A549 treated with CpdA at 1 μM for 4 hours (cell line): Measurements from ENCODE around the gene ARHGAP27. TPM values are rescaled to one million over a fixed set of nuclear protein-coding genes. Genes with fewer than 3 reads are reported as not detected.

Experiments used
- total RNA-seq: library from RNA; stranded (reverse); fragments of 200-300 nt; extraction: Qiagen RNA extraction; gene quantifications from 5 replicates; pipeline ENCODE4 v1.2.3, GENCODE V29; 2022; ENCODE audit warnings: low read depth

Gene ARHGAP27, protein sequence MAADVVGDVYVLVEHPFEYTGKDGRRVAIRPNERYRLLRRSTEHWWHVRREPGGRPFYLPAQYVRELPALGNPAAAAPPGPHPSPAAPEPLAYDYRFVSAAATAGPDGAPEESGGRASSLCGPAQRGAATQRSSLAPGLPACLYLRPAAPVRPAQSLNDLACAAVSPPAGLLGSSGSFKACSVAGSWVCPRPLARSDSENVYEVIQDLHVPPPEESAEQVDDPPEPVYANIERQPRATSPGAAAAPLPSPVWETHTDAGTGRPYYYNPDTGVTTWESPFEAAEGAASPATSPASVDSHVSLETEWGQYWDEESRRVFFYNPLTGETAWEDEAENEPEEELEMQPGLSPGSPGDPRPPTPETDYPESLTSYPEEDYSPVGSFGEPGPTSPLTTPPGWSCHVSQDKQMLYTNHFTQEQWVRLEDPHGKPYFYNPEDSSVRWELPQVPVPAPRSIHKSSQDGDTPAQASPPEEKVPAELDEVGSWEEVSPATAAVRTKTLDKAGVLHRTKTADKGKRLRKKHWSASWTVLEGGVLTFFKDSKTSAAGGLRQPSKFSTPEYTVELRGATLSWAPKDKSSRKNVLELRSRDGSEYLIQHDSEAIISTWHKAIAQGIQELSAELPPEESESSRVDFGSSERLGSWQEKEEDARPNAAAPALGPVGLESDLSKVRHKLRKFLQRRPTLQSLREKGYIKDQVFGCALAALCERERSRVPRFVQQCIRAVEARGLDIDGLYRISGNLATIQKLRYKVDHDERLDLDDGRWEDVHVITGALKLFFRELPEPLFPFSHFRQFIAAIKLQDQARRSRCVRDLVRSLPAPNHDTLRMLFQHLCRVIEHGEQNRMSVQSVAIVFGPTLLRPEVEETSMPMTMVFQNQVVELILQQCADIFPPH
- 12.0 to 16.3 TPM (median 14.1 TPM) in 5 replicates for total RNA-seq

DNA sequence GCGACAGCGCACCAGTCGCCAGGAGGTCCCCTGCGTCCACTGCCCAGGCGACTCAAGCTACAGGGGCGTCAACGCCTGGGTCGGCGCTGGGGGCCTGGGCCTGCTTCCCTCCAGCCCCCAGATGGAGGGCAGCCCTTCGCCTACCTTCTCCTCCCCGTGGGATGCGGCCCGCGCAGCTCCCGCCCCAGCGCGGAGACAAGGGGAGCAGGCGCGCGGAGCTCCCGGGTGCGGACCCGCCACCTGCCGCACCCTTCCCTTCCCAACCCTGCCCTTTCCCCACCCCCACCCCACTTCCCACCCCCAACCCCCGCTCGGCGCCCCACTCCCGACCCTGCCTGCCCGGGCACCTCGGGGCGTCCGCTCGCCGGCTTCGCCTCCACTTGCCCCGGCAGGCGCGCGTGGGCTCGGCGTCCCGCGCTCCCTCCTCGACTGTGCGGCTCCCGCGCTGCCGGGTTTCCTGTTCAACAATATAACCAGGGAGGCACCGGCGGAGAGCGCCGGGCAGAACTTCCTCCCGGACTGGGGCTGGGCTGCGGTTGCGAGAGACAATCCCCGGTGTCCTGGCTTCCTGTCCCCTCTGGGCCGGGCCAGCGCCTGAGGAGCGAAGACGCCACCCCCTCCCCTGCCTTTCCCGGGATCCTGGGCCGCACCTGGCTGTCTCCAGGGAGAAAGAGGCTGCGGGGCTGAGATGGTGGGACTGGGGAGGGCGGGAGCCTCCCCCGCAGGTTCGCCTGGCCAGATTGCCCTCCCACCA lies at the start of gene ARHGAP27:
Gene ARHGAP27 (minus strand): TSS at position 466 of the 754 bp plus-strand sequence. CDS start 2,591 bp downstream, outside the sequence.

Other genes with a start within 250 kb of the ARHGAP27 start
- 33.0 to 46.5 TPM (median 42.1 TPM) in 5 replicates for gene FMNL1, start 211.0 kb downstream of the ARHGAP27 start, total RNA-seq
- gene SPATA32, start 170.8 kb downstream of the ARHGAP27 start, total RNA-seq, result 0.16 to 0.20 TPM (median 0.17 TPM) in 4 of 5 replicates, not detected in the other
- 54.1 to 87.5 TPM (median 67.8 TPM) in 5 replicates for gene MAP3K14, start 115.8 kb downstream of the ARHGAP27 start, total RNA-seq
- gene PLEKHM1, start 57.9 kb upstream of the ARHGAP27 start, total RNA-seq, result 23.2 to 28.0 TPM (median 24.6 TPM) in 5 replicates